ENCODE measurements around the gene FYN.

The FYN gene

GRCh38 chr6:111676383-111676782 lies 196.9 kb downstream of the FYN start:
- no peaks in the 10 kb centered on the region for H3K9me3 ChIP-seq (ENCODE audit: control insufficient read depth, insufficient read depth, low read length)
- no peaks in the 10 kb centered on the region for H3K36me3 ChIP-seq (ENCODE audit: control insufficient read depth, low read length)
- no peaks in the 10 kb centered on the region for H3K9me2 ChIP-seq (replicated peaks; ENCODE audit: control insufficient read depth, low read length)
- no peak for TF ChIP-seq EZH2phosphoT487 (IDR thresholded peaks at IDR 0.05; ENCODE audit: borderline replicate concordance, low read length)
- no peak for TF ChIP-seq CTCF (IDR thresholded peaks at IDR 0.05; ENCODE audit: low read depth, low read length, poor library complexity, severe bottlenecking)
- no peaks in the 10 kb centered on the region for H3K4me1 ChIP-seq (ENCODE audit: control insufficient read depth, low read length)
- H3K4me3 ChIP-seq (ENCODE audit: low read length) = no peak overlapping the region
- H3K4me2 ChIP-seq (ENCODE audit: low read length) = no peak overlapping the region
- H3K79me2 ChIP-seq (ENCODE audit: control insufficient read depth, low read length) = no peaks in the 10 kb centered on the region
- H3F3A ChIP-seq (ENCODE audit: control insufficient read depth, insufficient read depth) = no peaks in the 10 kb centered on the region
- H3K27me3 ChIP-seq (ENCODE audit: control insufficient read depth, low read length) = no peaks in the 10 kb centered on the region
- H4K20me1 ChIP-seq (ENCODE audit: control insufficient read depth, insufficient read depth, low read depth, low read length) = no peaks in the 10 kb centered on the region
- no peak overlapping the region for H3K27ac ChIP-seq (ENCODE audit: low read depth, low read length)

GRCh38 chr6:111674883-111675282 lies 198.4 kb downstream of the FYN start:
- Histone ChIP-seq H3K4me1 (ENCODE audit: control insufficient read depth, low read length) (no peaks in the 10 kb centered on the region), H4K20me1 (ENCODE audit: control insufficient read depth, insufficient read depth, low read depth, low read length) (no peaks in the 10 kb centered on the region), H3K79me2 (ENCODE audit: control insufficient read depth, low read length) (no peaks in the 10 kb centered on the region), H3K27me3 (ENCODE audit: control insufficient read depth, low read length) (no peaks in the 10 kb centered on the region), H3K9me2 (replicated peaks; ENCODE audit: control insufficient read depth, low read length) (no peaks in the 10 kb centered on the region), H3K36me3 (ENCODE audit: control insufficient read depth, low read length) (no peaks in the 10 kb centered on the region), H3K9me3 (ENCODE audit: control insufficient read depth, insufficient read depth, low read length) (no peaks in the 10 kb centered on the region), H3K4me3 (ENCODE audit: low read length) (no peak overlapping the region), H3F3A (ENCODE audit: control insufficient read depth, insufficient read depth) (no peaks in the 10 kb centered on the region), H3K27ac (ENCODE audit: low read depth, low read length) (no peak overlapping the region), H3K4me2 (ENCODE audit: low read length) (no peak overlapping the region)
- TF ChIP-seq CTCF (IDR thresholded peaks at IDR 0.05; ENCODE audit: low read depth, low read length, poor library complexity, severe bottlenecking) (no peak), EZH2phosphoT487 (IDR thresholded peaks at IDR 0.05; ENCODE audit: borderline replicate concordance, low read length) (no peak)

- H3K27ac ChIP-seq (ENCODE audit: low read depth, low read length) = no peak overlapping the region
- no peaks in the 10 kb centered on the region for H3K4me1 ChIP-seq (ENCODE audit: control insufficient read depth, low read length)
- H3F3A ChIP-seq (ENCODE audit: control insufficient read depth, insufficient read depth) = no peaks in the 10 kb centered on the region
- no peaks in the 10 kb centered on the region for H3K36me3 ChIP-seq (ENCODE audit: control insufficient read depth, low read length)
- H3K79me2 ChIP-seq (ENCODE audit: control insufficient read depth, low read length) = no peaks in the 10 kb centered on the region
- no peaks in the 10 kb centered on the region for H4K20me1 ChIP-seq (ENCODE audit: control insufficient read depth, insufficient read depth, low read depth, low read length)
- H3K27me3 ChIP-seq (ENCODE audit: control insufficient read depth, low read length) = no peaks in the 10 kb centered on the region
- H3K9me3 ChIP-seq (ENCODE audit: control insufficient read depth, insufficient read depth, low read length) = no peaks in the 10 kb centered on the region
- no peak overlapping the region for H3K4me2 ChIP-seq (ENCODE audit: low read length)
- no peak overlapping the region for H3K4me3 ChIP-seq (ENCODE audit: low read length)
- H3K9me2 ChIP-seq (replicated peaks; ENCODE audit: control insufficient read depth, low read length) = no peaks in the 10 kb centered on the region
- no peak for TF ChIP-seq CTCF (IDR thresholded peaks at IDR 0.05; ENCODE audit: low read depth, low read length, poor library complexity, severe bottlenecking)
- no peak for TF ChIP-seq EZH2phosphoT487 (IDR thresholded peaks at IDR 0.05; ENCODE audit: borderline replicate concordance, low read length)
These were observed 198.8 kb downstream of the FYN start for GRCh38 chr6:111674413-111674812.

- H3K4me1 ChIP-seq (ENCODE audit: control insufficient read depth, low read length) = no peaks in the 10 kb centered on the region
- no peaks in the 10 kb centered on the region for H3F3A ChIP-seq (ENCODE audit: control insufficient read depth, insufficient read depth)
- H3K27ac ChIP-seq (ENCODE audit: low read depth, low read length) = no peak overlapping the region
- no peaks in the 10 kb centered on the region for H3K79me2 ChIP-seq (ENCODE audit: control insufficient read depth, low read length)
- H3K4me3 ChIP-seq (ENCODE audit: low read length) = no peak overlapping the region
- no peak for TF ChIP-seq EZH2phosphoT487 (IDR thresholded peaks at IDR 0.05; ENCODE audit: borderline replicate concordance, low read length)
- TF ChIP-seq CTCF (IDR thresholded peaks at IDR 0.05; ENCODE audit: low read depth, low read length, poor library complexity, severe bottlenecking) = no peak
- H3K4me2 ChIP-seq (ENCODE audit: low read length) = no peak overlapping the region
- H3K27me3 ChIP-seq (ENCODE audit: control insufficient read depth, low read length) = no peaks in the 10 kb centered on the region
- no peaks in the 10 kb centered on the region for H3K9me2 ChIP-seq (replicated peaks; ENCODE audit: control insufficient read depth, low read length)
- H4K20me1 ChIP-seq (ENCODE audit: control insufficient read depth, insufficient read depth, low read depth, low read length) = no peaks in the 10 kb centered on the region
- no peaks in the 10 kb centered on the region for H3K9me3 ChIP-seq (ENCODE audit: control insufficient read depth, insufficient read depth, low read length)
- H3K36me3 ChIP-seq (ENCODE audit: control insufficient read depth, low read length) = no peaks in the 10 kb centered on the region
These were observed 199.3 kb downstream of the FYN start for GRCh38 chr6:111673937-111674336.

Data from DOHH2 (cell line).